HG02588 (cell line): Measurements from ENCODE around the gene TES.
"Not testable (repeated sequence)": the region's sequence is repeated elsewhere in the genome, so short reads cannot be mapped to it uniquely, and the experiment has no call there.

Experiments used
- ATAC-seq: cut with Tn5 transposase; IDR thresholded peaks from one replicate; pipeline ENCODE4 v1.9.1; 2021; ENCODE audit warnings: mild to moderate bottlenecking, moderate library complexity; ENCODE audit not compliant: unreplicated experiment

The TES gene

GRCh38 chr7:116279217-116279616 is 68.9 kb downstream of the TES start:
- no peak for ATAC-seq

GRCh38 chr7:116280803-116281202 is 70.5 kb downstream of the TES start:
- ATAC-seq, result no peak

- ATAC-seq, result no peak
Observed at GRCh38 chr7:116283595-116284204, 73.4 kb downstream of the TES start.

GRCh38 chr7:116284390-116284789 is 74.1 kb downstream of the TES start:
- ATAC-seq, result no peak

- ATAC-seq, result no peak
Observed at GRCh38 chr7:116285252-116285651, 74.9 kb downstream of the TES start.

GRCh38 chr7:116290740-116291139 is 80.4 kb downstream of the TES start:
- no peak for ATAC-seq

- ATAC-seq, result no peak
Observed at GRCh38 chr7:116291937-116292336, 81.6 kb downstream of the TES start.

- ATAC-seq, result no peak
Observed at GRCh38 chr7:116292381-116292780, 82.0 kb downstream of the TES start.

- ATAC-seq, result no peak
Observed at GRCh38 chr7:116293139-116293538, 82.8 kb downstream of the TES start.

- no peak for ATAC-seq
Observed at GRCh38 chr7:116293633-116294032, 83.3 kb downstream of the TES start.

- ATAC-seq, result not testable (repeated sequence)
Observed at GRCh38 chr7:116295903-116296302, 85.6 kb downstream of the TES start.

- no peak for ATAC-seq
Observed at GRCh38 chr7:116298055-116298454, 87.7 kb downstream of the TES start.

GRCh38 chr7:116298576-116298975 is 88.2 kb downstream of the TES start:
- no peak for ATAC-seq

- no peak for ATAC-seq
Observed at GRCh38 chr7:116305485-116306408, 95.4 kb downstream of the TES start.

GRCh38 chr7:116306409-116307048 is 96.2 kb downstream of the TES start:
- ATAC-seq, result no peak

- ATAC-seq, result no peak
Observed at GRCh38 chr7:116307253-116307652, 96.9 kb downstream of the TES start.
